HG03439 (cell line): ENCODE measurements around the gene MYF6.
"Not testable (repeated sequence)": the region's sequence is repeated elsewhere in the genome, so short reads cannot be mapped to it uniquely, and the experiment has no call there.

Experiments
- ATAC-seq: cut with Tn5 transposase; IDR thresholded peaks from one replicate; pipeline ENCODE4 v1.9.1; 2021; ENCODE audit warnings: mild to moderate bottlenecking, moderate library complexity; ENCODE audit not compliant: unreplicated experiment

The MYF6 gene

DNA sequence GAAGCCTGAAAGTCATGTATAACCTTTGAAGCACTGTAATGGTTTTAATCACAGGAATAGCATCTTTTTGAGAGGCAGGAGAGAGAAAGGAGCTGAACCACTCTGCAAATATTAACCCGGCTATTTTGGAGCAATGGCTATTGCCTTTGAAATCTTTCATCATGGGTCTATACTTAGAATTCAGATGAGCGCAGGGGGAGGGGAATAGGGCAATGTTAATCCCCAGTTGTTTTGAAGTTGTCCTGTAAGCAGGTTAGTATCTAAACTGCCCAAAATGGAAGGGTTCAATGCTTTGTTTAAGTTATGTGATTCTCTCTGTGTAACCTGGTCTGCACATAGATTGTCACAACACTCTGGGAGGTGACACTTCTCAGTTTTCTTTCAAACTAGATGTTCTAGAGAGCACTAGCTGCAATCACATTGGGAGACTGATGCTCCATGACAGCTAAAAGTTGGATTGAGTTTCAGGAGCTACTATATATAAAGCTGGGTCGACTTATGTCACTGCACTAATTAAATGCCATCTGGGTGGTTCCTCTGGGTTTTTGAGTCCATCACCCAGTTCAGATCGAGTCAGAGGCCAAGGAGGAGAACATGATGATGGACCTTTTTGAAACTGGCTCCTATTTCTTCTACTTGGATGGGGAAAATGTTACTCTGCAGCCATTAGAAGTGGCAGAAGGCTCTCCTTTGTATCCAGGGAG, at the start of gene MYF6:
TSS of gene MYF6 (plus strand) at position 509 of the 704 bp plus-strand sequence. CDS start at position 595, 86 bp downstream.
- ATAC-seq: no peak

DNA sequence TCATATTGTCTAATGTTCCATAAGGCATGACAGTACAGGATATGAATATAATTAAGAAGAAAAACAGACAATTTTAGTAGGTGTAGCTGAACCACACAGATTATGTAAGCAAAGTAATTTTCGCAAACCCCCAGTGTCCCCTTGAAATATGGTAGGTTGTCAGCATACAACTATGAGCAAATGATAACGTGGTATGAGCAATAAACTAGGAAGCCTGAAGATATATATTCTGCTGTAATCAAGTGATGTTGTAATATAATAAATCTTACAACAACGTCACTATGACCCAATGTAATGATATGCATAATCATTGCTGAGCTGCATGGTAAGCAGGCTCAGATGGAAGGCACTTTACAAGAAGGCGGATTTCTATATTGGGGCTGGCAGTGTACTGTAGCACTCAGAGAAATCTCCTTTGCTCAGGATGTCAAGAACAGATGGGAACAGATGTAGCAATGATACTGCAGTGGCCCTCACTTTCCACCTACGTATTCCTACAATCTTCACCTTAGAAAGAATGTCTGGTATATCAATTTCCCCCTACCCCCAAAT, 47.8 kb upstream of the MYF6 start:
- no peak for ATAC-seq

DNA sequence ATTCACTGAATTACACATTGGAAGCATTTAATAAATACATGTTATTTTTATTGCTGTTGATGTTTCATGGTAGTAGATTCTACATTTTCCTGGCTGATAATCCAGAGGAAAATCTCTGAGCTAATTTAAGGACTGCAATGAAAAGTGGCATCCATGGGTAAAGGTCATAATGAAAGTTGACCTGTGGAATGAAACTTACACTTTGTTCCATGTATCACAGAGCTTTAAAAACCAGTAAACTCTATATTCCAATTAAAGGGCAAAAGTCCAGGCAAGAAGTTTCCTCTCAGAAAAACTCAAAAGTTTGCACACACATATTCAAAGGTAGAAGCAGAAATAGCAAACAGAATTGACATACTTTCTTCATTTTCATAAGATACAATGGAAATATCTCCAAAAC, 44.8 kb upstream of the MYF6 start:
- no peak for ATAC-seq

DNA sequence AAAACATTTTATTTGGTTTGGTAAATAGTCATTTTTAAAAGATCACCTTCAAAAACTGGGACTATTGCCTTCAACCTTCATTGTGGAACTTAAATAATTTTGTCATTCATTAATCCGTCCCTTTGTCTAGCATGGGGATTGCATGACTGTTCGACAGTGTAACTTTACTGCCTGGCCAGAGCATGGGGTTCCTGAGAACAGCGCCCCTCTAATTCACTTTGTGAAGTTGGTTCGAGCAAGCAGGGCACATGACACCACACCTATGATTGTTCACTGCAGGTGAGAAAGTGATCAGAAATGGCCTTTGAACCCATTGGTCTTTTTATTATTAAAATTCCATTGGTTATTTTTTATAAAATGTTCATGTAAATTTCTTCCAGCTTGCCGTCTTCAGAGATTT, 37.2 kb upstream of the MYF6 start:
- ATAC-seq: no peak

DNA sequence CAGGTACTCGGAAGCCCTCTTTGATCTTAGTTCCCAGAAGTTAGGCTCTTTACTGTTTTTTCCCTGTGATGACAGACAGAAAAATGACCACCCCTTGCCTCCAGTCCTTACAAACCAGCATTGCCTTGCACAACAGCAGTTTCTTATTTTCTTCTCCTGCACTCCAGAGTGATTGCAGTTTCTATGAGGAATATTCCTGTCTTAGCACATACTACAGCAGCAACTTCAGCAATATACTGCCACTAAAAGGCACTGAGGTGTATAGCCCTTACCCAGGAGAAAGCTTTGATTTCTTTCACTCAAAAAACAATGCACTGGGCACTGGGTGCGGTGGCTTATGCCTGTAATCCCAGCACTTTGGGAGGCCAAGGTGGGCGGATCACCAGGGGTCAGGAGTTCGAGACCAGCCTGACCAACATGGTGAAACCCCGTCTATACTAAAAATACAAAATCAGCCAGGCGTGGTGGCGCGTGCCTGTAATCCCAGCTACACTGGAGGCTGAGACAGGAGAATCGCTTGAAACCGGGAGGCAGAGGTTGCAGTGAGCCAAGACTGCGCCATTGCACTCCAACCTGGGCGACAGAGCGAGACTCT, 31.3 kb upstream of the MYF6 start:
- not testable (repeated sequence) for ATAC-seq

DNA sequence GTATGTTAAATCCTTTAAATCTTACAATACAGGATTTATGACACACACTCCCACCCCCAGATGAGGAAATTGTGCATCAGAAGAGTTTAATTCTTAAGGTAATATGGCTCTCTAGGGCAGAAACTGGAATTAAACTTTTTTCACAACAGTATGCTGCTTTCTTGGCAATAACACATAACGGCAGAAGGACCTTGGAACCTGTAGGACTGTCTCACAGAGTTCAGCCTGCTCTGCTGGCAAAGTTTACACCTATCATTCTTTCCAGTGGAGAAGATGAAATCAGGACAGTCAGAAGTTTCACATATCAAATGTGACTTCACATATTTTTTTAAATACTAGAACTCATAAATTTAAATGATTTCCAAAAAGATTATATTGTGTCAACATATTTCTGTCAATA, 30.6 kb upstream of the MYF6 start:
- ATAC-seq: no peak

DNA sequence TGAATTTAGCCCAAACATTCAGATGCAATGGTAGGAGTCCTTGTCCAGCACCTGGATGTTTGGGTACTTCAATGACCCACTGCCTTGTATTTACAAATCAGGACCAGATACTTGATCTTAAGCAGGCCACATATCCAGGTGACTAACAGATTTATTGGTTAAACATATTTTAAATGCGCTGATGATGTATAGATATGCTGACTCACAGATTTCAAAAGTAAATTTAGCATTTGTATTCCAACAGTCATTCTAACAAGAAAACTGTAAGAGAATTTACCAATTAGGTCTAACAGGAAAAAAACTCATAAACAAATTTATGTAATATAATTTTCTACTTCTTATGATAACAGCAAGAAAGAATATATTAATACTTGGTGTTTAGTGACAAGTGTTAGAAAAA, 29.4 kb upstream of the MYF6 start:
- ATAC-seq: no peak

DNA sequence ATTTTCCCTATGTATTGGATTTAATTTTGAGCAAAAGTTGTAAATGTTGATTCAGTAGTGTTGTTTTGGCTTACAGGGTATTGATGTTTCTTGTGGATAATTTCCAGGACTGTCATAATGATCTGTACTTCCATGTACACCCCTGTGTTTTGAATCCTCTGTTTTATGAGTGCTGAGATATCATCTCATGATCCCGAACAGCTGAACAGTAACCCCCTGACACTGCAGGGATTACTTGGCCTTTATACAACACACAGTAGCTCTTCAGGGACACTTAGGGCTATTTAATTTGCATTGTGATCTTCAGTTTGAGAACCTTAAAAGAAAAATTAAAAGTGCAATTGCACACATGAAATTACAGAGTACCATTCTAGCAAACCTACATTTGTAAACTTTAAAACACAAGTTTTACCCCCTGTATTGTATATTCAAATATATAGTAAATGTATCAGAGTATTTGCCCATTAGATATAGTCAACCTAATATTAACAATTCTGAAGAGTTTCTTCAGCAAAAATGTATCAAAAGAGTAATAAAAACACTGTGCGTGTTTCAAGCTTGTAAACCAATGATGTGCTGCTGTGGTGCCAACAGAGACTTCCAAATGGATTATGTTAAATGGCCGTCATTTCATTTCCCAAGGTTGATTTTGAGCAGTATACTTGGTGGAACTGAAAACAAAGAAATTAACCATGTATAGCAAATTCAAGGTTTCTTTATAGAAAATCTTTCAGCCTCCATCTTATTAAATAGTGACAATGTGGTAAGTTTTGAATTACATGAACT, 27.9 kb upstream of the MYF6 start:
- ATAC-seq: no peak

DNA sequence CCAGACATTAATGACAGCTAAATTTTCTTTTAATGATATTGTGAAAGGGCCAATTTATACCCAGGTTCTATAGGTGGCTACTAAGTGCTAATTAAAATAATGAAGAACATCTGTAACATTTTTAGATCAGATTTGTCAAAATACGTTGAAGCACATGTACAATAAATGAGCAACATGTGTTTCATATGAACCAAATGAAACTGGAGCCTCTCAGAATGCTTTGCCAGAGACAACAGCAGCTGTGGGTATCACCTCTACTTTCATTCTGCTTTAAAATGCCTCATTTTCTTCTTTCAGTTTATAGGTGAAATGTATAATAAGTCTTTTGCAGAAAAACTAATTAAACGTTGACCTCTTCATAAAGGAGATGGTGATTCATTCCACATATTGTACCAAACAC, 26.1 kb upstream of the MYF6 start:
- ATAC-seq: peak; percentile 93

DNA sequence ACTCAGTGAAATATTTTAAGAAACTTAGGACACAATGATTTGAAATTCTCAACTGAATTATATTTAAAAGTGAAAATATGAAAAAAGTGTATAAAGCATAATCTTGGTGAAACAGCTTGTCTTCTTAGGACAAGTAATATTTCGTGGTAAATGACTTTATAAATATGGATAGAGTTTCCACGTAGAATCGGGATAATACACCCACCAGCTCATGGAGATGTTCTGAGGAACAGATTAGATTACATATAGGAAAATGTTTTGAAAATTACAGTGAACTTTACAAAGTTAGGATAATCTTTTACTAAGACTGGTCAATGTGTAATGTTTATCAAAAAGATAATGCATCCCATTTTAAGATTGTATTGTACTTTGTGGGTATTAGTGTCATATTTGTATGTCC, 25.6 kb upstream of the MYF6 start:
- no peak for ATAC-seq

DNA sequence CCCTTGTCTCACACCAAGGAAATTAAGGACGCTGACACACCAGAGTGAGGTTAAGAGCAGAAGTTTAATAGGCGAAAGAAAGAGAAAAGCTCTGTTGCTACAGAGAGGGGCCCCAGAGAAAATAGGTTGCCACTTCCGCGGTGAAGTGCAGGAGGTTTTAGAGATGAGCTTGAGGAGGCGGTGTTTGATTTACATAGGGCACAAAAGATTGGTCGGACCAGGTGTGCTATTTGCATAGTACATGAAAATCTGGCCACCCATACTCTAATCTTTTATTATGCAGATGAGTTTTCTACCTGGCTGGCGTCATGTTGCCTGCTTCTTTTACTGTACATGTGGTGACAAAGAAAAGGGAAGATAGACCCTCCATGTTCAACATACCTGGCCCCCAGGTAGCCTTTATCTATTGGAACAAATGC, 23.3 kb upstream of the MYF6 start:
- ATAC-seq: no peak

DNA sequence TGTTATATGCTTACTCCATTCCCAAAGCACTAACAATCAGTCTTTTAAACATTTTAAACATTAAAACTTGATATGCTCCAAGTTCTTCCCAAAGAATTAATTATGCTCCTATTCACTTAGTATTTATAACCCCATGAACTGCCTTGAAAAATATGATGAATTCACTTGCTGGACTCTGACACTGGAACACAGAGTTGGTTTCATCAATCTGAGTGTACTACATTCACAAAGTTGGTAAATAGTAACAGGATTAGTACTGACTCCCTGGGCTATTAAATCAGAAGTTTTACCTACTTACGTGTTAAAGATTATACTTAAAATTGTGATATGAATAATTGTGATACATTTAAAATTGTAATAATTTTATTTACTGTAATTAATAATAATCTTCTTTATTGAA, 17.3 kb upstream of the MYF6 start:
- ATAC-seq: no peak

DNA sequence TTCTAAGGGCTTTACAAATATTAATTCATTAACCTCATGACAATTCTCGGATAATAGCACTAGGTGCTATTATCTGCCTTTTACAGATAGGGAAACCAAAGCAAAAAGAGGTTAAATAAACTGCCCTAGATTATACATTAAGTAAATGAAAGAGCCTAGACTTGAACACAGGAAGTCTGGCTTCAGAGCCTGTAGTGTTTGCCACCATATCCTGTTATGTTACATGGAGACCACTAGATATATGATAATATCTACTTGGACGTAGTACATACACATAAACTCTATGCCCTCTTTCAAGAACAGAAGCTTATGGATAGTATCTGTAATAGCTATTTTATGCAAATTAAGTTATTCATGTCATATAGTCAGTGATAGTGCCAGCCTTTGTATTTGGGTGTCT, 16.9 kb upstream of the MYF6 start:
- ATAC-seq: no peak

DNA sequence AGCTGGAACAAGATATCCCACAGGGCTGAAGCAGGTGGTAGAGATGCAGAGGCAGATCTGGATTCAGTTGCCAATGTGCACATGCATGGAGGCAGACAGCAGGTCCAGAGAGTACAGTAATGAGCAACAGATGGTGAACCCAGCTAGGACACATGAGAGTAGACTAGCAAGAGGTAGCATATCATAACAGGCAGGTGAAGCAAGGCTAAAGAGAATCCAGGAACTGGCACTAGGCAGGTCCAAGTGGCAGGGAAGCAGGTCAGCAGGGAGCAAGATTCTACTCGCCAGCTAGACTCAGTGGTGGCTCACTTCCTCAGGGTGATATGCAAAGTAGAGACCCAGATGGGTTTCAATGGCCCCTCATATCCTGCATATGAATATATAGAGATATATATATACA, 15.3 kb upstream of the MYF6 start:
- peak; percentile 58 for ATAC-seq

DNA sequence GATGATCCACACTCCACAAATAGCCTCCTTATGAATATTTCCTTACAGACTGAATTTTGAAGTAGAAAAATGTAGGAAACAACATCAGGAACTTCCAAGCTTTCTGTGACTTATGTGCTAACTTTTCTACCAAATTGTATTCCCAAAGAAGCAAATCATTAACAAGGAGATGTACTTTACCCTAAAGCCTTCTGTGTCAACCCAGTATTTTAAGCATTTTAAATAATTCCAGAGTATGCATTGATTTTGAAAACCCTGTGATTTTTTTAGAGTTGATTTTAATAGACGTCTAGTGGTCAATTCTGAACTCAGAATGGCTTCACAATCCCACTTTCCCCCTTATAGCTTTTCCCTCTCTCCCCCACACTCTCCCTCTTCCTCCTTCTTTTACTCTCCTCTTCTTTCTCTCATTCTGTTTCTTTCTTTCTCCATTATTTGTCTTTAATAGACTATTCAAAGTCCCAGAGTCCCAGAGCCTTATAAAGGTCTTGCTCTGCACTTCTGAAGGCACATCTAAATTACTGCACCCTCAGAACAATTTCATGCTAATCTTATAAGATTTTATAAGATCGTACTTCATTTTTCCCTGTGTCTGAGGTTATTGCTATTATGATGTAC, 10.1 kb upstream of the MYF6 start:
- ATAC-seq: no peak

DNA sequence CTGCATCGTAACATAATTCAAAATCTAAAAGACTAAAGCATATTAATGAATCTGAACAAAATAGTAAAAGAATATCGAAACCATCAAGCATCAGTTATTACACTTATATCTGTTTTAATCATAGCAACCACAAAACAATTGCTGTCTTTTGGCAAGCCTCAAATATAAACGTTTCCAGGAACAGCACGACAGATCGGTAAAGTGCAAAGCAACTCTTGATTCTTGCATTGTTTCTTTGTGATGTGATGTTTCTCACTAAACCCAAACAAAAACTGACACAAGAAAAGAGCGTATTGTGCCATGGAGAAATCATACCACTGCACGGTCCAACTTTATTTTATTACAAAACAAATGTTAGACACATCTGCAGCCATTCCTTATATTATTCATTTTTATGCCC, 9.2 kb upstream of the MYF6 start:
- no peak for ATAC-seq

DNA sequence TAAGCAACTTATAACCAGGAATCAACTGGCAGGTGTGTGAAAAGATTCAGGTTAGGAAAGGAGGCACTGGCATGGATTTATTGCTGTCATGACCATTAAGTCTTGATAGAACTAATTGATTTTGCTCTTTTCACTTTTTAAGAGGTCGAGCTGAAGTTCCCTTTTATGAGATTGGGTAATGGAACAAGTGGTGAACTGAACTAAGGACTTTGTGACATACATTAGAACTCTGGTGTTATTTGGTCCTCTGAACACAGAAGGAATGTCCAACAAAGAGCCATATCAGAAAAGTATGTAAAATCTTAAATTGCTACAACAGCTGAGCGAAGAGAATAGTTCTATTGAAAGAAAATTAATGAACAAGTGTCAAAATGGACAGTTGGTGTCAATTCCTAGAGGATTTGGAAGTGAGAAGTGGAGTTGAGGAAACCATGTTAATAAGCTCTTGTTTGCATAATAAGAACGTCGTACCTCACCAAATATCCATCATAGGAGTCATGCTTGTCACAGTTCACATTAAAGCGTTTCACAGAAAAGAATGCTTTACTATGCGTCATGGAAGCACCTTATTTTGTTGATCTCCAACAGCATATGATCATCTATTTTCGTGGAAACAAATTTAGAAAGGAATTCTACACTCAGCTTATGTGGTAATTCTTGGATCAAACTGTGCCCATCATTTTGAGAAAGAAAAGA, 8.4 kb upstream of the MYF6 start:
- no peak for ATAC-seq

DNA sequence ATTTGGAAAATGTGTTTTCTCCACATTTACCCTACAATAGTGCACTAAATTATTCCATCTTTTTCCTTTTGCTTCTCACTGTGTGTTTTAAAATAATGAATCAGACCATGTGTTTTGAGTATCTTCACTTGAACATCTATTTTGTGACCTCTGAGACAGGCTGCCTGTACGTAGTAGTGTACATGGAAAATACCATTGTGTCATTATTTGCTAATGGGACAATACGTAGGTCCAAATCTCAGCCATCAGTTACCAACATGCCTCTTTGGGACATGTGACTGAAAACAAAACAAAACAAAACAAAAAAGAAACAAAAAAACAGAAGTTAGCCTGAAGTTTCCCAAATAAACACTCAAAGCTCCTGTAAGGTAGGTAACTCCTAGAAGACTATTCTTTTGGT, 7.1 kb upstream of the MYF6 start:
- no peak for ATAC-seq

DNA sequence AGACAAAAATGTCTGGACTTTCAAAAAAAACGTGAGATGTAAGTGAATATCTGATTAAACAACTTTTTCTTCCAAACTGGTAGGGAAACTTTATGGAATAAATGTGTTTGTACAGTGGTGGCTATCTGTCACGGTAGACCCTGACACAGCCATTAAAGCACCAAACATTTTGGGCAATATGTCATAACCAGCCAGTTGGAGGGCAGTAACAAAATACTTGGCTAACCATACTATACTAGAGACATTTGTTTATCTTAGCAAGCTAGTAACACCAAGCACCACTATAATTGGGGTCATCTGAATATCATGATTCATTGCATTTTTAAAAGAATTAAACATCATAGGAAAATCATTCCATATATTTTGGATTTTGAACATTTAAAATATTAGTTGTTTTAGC, 6.0 kb upstream of the MYF6 start:
- ATAC-seq: no peak

DNA sequence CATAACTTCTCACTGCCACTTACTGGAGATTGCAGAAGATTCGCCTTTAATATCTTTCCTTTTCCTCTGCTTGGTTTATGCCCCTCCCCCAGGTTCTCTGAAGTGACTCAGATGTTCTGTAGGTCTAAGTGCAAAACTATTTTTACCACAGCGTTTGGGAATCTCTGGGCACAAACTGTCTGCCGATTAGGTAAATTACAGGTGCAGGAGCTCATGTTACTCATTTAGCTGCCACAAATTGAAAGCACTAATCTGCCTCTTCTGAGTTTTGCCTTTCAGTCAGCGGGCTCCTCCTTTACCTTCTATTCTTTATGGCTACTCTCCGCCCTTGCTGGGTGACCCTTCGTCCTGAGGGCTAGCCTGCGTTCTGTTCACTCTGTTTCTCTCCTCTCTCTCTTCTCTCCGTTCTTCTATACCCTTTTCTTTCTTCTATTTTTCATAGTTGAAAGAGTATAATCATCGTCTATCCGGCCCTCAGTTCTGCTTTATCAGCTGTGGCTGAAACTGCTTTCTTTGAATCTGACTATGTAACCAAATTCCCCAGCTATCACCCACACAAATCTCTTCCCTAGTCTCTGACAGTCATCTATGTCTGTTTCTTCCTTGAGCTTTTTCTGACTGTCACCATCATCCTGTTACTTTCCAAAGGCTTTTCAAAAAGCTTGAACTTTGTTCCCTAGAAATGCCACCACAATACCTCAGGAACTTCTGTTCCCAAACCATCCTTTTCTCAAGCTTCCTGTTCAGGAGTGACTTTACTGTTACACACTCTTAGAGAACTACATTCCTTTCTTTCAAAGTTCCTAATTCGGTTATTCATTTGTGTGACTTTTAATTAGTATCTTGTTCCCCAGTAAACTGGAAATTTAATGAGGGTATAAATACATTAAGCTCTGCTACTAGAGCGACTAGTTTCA, 4.3 kb upstream of the MYF6 start:
- ATAC-seq: peak; percentile 80
